Uterus (tissue), 4 donors: ENCODE measurements around the gene GRIK4. TPM values are rescaled to one million over a fixed set of nuclear protein-coding genes. Genes with fewer than 3 reads are reported as not detected.

Experiments
- DNase-seq, 2 donors: peaks; one replicate each; pipeline ENCODE4 v3.0.0-alpha.2; 2019 to 2020
- H3K27ac ChIP-seq, 2 donors: fragments of 200-600 bp; sonication (generic); 1 replicate in 1 of 2; 2 replicates in 1 of 2; pipeline ENCODE4 v1.5.1; 2016 to 2018
- H3K27me3 ChIP-seq, 2 donors: fragments of 200-600 bp; sonication (generic); one replicate each; pipeline ENCODE4 v1.5.1; 2018 to 2019; ENCODE audit warnings: control low read depth in 1 of 2
- H3K36me3 ChIP-seq, 2 donors: fragments of 200-600 bp; sonication (generic); one replicate each; pipeline ENCODE4 v1.5.1; 2019; ENCODE audit warnings: control low read depth in 1 of 2
- H3K4me1 ChIP-seq, 2 donors: fragments of 200-600 bp; sonication (generic); one replicate each; pipeline ENCODE4 v1.5.1; 2018 to 2019; ENCODE audit warnings: control low read depth in 1 of 2
- H3K4me3 ChIP-seq, 2 donors: fragments of 200-600 bp; sonication (generic); 1 replicate in 1 of 2; 2 replicates in 1 of 2; pipeline ENCODE4 v1.5.1; 2018 to 2019; ENCODE audit warnings: mild to moderate bottlenecking in 1 of 2
- H3K9me3 ChIP-seq, 2 donors: fragments of 200-600 bp; sonication (generic); one replicate each; pipeline ENCODE4 v1.5.1; 2019; ENCODE audit warnings: control low read depth in 1 of 2
- POLR2A ChIP-seq, 2 donors: fragments of 450-650 bp; IDR thresholded peaks; one replicate each; pipeline ENCODE4 v1.6.1; 2016; ENCODE audit warnings: antibody characterized with exemption in 2 of 2, mild to moderate bottlenecking in 1 of 2, moderate library complexity in 1 of 2
- intact Hi-C: fragments of 100-400 bp; cut with DNase I; formaldehyde crosslinking; loops from one replicate; pipeline ENCODE4 v1.15.1; 2023; ENCODE audit warnings: low total_unique reads
- total RNA-seq, 4 donors: library from RNA; depleted of rRNA in 3 of 4; stranded (reverse); fragments of >200 nt in 3 of 4; gene quantifications; one replicate each; pipeline versions ENCODE4 v1.1.0 to v1.2.4, GENCODE V29; 2014 to 2023
- TF ChIP-seq, protein P1 (sequence below), 4 experiments: fragments of 200-600 bp in 2 of 4; fragments of 450-650 bp in 2 of 4; sonication (generic) in 2 of 4; IDR thresholded peaks; one replicate each; pipeline ENCODE4 v1.5.1; 2016 to 2019; ENCODE audit warnings: antibody characterized with exemption in 4 of 4, mild to moderate bottlenecking in 2 of 4, moderate library complexity in 1 of 4
- donor health status: DM: yes; HTN: yes; CAD: no.

The GRIK4 gene
- total RNA-seq, 4 donors from 2014 or later = 0.28 to 1.1 TPM; not detected in 2

DNA sequence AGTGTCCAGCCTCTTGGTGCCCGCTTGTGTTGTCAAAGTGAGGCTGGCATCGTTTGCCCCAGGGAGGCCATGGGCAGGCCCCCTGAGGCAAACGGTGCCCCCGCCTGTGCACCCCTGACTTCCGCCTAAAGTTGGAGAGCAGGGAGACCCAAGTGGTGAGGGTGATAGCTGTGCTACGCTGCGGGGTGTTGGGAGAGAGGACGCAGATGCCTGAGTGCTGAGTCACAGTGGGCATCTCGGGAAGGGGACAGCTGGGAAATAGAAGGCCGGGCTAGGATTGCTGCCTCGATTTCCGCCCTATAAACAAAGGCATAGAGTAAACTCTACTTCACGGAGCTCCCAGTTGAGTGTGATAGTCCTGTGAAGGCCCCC, 5.8 kb downstream of the GRIK4 start:
- no peak for DNase-seq
- no peaks in the 10 kb centered on the region for H3K27me3 ChIP-seq
- H3K9me3 ChIP-seq = no peaks in the 10 kb centered on the region
- no peak overlapping the region for H3K27ac ChIP-seq
- no peak overlapping the region for H3K4me3 ChIP-seq
- no peaks in the 10 kb centered on the region for H3K4me1 ChIP-seq
- intact Hi-C loops = loop anchor here (10.0 kb wide), 1 partner anchor 297 kb away; no protein-coding TSS in a partner anchor
- H3K36me3 ChIP-seq = no peaks in the 10 kb centered on the region
- TF ChIP-seq, protein P1, sequence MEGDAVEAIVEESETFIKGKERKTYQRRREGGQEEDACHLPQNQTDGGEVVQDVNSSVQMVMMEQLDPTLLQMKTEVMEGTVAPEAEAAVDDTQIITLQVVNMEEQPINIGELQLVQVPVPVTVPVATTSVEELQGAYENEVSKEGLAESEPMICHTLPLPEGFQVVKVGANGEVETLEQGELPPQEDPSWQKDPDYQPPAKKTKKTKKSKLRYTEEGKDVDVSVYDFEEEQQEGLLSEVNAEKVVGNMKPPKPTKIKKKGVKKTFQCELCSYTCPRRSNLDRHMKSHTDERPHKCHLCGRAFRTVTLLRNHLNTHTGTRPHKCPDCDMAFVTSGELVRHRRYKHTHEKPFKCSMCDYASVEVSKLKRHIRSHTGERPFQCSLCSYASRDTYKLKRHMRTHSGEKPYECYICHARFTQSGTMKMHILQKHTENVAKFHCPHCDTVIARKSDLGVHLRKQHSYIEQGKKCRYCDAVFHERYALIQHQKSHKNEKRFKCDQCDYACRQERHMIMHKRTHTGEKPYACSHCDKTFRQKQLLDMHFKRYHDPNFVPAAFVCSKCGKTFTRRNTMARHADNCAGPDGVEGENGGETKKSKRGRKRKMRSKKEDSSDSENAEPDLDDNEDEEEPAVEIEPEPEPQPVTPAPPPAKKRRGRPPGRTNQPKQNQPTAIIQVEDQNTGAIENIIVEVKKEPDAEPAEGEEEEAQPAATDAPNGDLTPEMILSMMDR (IDR thresholded peaks at IDR 0.05) = no peak
- no peak for TF ChIP-seq POLR2A (IDR thresholded peaks at IDR 0.05)

DNA sequence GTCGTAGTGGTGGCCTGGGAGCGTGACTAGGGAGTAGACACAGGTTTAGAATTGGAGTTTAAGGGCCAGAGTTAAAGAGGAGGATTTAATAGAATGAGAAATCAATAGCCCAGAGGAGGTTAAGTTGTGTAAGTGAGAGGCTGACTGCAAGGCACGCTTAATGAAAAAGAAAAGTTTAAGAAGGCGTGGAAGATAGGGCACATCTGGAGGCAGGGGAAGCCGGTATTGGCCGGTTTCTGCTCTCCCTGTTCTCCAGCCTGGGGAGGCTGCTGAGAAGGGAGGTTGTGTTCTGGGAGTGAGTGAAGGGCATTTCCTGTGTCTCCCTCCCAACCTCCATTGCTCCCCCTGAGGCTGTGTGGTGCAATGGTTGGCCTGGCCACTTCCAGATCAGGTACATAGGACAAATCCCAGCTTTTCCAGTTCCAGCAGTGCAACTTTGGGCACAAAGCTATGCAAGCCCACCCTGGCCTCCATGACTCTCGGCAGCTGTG, 6.3 kb downstream of the GRIK4 start:
- H3K4me3 ChIP-seq = no peak overlapping the region
- no peaks in the 10 kb centered on the region for H3K27me3 ChIP-seq
- TF ChIP-seq, protein P1 (IDR thresholded peaks at IDR 0.05) = no peak
- no peak for TF ChIP-seq POLR2A (IDR thresholded peaks at IDR 0.05)
- no peak for DNase-seq
- no peak overlapping the region for H3K27ac ChIP-seq
- intact Hi-C loops = loop anchor here (10.0 kb wide), 1 partner anchor 297 kb away; no protein-coding TSS in a partner anchor
- no peaks in the 10 kb centered on the region for H3K4me1 ChIP-seq
- no peaks in the 10 kb centered on the region for H3K36me3 ChIP-seq
- H3K9me3 ChIP-seq = no peaks in the 10 kb centered on the region

DNA sequence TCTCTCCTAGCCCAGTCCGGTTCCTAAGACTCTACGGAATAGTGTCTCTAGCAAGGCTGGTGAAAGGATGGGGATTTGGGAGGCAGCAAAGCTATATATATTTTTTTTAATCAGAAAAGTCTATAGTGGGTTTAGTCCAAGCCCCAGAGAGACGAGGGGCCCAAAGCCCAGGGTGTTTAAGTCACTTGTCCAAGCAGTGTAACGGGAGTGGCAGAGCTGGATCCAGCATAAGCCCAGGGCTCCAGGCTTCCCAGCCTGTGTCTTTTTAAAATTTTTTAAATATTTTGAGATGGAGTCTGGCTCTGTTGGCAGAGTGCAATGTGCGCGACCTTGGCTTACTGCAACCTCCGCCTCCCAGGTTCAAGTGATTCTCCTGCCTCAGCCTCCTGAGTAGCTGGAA, 6.8 kb downstream of the GRIK4 start:
- Histone ChIP-seq H3K27me3 (no peaks in the 10 kb centered on the region), H3K27ac (no peak overlapping the region), H3K36me3 (no peaks in the 10 kb centered on the region), H3K9me3 (no peaks in the 10 kb centered on the region), H3K4me1 (no peaks in the 10 kb centered on the region), H3K4me3 (no peak overlapping the region)
- intact Hi-C loops = loop anchor here (10.0 kb wide), 1 partner anchor 296 kb away; no protein-coding TSS in a partner anchor
- TF ChIP-seq, protein P1 (IDR thresholded peaks at IDR 0.05) = no peak
- no peak for TF ChIP-seq POLR2A (IDR thresholded peaks at IDR 0.05)
- DNase-seq = no peak

DNA sequence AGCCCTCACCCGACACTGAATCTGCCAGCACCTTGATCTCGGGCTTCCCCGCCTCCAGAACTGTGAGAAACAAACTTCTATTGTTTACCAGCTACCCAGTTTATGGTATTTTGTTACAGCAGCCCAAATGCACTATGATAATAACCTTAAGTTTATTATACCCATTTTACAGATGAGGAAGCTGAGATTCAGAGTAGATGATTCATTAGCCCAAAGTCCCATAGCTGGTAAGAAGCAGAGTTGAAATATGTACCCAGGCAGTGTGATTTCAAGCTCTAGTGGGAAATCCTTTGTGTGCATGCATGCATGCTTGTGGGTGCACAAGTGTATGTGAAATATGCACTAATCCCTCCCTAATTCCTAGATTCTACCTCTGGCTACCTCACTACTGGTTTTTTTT, 7.9 kb downstream of the GRIK4 start:
- Histone ChIP-seq H3K27ac (no peak overlapping the region), H3K4me1 (no peaks in the 10 kb centered on the region), H3K36me3 (no peaks in the 10 kb centered on the region), H3K9me3 (no peaks in the 10 kb centered on the region), H3K4me3 (no peak overlapping the region), H3K27me3 (no peaks in the 10 kb centered on the region)
- TF ChIP-seq POLR2A (IDR thresholded peaks at IDR 0.05) = no peak
- TF ChIP-seq, protein P1 (IDR thresholded peaks at IDR 0.05) = no peak
- no peak for DNase-seq
- intact Hi-C loops = loop anchor here (10.0 kb wide), 1 partner anchor 295 kb away; no protein-coding TSS in a partner anchor

DNA sequence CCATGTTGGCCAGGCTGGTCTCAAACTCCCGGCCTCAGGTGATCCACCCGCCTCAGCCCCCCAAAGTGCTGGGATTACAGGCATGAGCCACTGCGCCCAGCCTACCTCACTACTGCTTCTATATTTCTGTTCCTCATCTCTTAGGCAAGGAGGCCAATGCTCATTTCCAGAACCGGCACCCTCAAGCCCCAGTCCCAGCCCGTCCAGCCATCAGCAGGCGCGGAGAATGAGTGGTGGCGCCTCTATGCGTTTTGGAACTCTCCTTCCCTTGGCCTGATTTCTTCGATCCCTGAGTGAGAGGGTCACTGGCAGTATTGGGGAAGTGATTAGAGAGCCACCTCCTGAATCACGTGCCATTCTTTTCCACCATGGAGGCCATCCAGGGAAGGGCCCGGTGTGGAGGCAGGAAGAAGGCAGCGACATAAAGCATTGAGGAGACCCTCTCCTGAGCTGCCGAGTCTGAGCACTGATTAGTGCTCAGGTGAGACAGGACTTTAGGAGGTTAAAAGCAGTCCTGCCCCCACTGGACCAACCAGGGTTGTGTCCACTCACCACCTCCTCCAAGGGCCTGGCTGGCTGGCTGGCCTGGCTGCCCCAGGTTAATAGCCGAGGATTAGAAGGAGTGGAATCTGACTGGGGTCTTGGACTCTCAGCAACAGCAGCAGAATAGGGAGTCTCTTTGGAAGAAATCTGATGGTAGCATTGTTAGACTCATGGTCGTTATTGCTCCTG, 8.7 kb downstream of the GRIK4 start:
- Histone ChIP-seq H3K4me3 (no peak overlapping the region), H3K27ac (no peak overlapping the region), H3K9me3 (no peaks in the 10 kb centered on the region), H3K27me3 (no peaks in the 10 kb centered on the region), H3K4me1 (no peaks in the 10 kb centered on the region), H3K36me3 (no peaks in the 10 kb centered on the region)
- TF ChIP-seq, protein P1 (IDR thresholded peaks at IDR 0.05) = no peak
- TF ChIP-seq POLR2A (IDR thresholded peaks at IDR 0.05) = no peak
- intact Hi-C loops = no loop called here
- no peak for DNase-seq
